Activated CD4-positive, alpha-beta T cell treated with anti-CD3 and anti-CD28 coated beads, Interleukin-2, amount 50 U/mL, for 24 hours (primary cell): Measurements from ENCODE around the gene FSTL5.
"Not testable (repeated sequence)": the region's sequence is repeated elsewhere in the genome, so short reads cannot be mapped to it uniquely, and the experiment has no call there.

Experiments used
- DNase-seq, 2 donors: peaks; one replicate each; pipeline ENCODE4 v3.0.0-alpha.2; 2020; ENCODE audit warnings: low read depth in 1 of 2, low spot score in 1 of 2

FSTL5 gene

GRCh38 chr4:162163892-162164759 lies at the start of gene FSTL5:
Gene FSTL5, minus strand, starts transcription at chr4:162164000. Its CDS starts 52,604 bp downstream, at chr4:162111396.
- DNase-seq: peak; percentile 1 to 3

DNA sequence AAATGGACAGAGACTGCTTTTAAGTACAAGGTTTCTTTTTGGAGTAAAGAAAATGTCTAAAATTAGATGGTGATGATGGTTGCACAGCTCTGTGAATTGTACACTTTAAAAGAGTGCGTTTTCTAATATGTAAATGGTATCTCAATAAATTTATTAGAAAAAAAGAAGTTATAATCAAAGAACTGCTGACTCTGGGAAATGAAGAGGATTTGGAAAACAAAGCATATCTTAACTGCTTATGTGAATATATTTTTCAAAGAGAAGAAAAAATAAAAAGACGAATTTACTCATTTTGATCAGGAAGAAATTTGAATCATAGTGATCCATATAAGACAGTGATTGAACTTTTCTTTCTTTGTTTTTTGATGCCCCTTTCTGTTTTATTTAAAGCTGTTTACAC lies 45.9 kb upstream of the FSTL5 start:
- DNase-seq: no peak

GRCh38 chr4:162203478-162203877 lies 39.7 kb upstream of the FSTL5 start:
- DNase-seq: not testable (repeated sequence)

GRCh38 chr4:162201673-162202072 lies 37.9 kb upstream of the FSTL5 start:
- no peak for DNase-seq

DNA sequence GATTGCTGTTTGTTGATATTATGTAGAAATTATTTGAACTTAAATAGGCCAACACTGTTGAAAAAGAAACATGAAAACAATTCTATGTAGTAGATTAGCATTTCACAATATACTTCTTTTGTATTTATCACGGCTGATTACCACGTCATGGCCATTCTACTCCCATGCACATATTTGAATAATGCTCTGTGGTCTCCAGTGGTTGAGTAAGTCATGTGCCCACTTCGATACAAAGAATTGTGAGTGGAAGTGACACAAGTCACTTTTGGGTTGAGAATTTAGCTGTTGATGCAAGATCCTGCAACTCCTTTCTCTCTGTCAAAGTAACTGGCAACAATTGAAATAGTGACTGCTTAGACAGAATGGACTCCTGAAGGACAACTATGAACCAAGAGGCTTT lies 6.7 kb upstream of the FSTL5 start:
- no peak for DNase-seq

DNA sequence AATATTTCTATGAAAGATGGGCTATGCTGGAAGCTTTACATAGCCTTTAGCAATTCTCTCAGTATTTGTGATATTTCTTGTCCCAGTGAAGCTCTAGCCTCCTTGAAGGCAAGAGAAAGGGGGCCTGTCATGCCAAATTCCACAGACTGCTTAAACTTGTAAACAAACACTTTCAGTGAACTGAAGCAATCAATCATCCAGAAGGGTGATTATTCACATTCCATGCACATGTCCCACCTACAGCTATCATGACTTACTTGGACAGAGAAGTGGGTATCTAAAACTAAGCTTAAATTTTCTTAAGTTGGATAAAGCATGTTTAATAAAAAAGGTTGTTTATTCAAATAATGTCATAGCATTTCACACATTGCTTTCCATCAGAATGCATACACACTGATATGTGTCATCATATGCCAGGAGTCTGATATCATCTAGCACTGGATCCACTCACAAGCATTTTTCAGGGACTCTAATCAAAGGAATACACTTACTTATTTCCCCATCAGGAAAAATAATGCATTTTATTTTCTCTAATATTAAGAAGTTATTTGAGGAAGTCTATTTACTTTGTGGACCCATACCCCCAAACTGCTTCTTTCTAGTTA lies 1.2 kb upstream of the FSTL5 start:
- no peak for DNase-seq

DNA sequence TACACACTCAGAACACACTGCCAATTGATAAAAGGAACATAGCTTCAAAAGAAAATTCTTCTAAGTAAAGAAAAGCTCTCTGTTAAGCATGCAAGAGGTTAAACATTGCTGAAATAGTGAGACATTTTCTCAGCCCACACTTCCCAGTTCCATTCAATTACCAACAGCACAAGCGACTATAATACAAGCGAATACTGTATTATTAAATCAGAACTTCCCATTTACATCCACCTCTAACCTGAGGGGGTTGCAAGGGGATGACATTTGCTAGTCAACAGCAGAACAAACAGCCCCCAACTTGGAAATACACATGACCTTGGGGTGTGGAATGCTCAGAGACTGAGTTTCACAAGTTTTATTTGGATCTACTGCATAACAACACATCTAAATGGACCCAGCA lies 1.1 kb downstream of the FSTL5 start:
- DNase-seq: no peak

DNA sequence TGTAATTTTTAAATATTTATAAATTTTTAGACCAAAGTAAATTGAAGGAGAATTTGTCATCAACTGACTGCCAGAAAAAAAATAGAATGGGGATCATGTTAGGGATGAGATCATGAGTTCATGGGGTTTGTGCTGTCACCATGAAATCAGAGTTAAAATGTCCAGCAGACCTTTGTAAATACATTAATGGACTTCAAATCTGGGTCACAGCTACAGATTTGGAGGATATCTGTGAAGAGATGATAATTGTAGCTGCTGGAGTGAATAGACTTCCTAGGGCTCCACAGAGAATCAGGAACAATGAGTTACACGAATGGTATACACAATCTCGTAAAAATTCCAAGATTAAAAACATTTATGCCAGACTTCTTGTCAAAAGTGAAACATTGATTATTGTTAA lies 6.6 kb downstream of the FSTL5 start:
- DNase-seq: no peak

DNA sequence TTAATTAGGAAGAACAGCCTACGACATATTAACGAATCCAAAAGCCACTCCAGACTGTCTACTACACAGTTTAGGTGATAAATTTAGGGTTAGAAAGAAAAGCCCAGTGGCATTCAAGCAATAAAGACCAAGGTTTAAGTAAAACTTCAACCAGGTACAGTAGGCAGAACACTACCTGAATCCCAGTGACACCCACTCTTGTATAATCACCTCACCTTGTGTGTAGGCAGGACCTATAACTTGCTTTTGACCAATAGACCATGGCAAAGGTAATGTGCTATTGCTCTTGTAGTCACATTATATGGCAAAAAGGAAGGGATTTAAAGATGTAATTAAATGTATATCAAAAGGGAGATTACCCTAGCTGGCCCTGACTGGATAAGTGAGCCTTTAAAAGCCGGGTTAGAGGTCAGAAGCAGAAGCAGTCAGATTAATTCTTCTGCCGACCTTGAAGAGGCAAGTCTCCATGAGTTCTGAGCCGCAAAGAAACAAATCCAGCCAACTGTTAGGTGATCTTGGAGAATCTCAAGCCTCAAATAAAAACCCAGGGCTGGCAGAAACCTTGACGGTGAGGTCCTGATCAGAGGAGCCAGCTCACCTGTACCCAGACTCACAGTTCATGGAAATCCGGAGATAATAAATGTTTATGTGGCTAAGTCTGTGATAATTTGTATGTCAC lies 8.8 kb downstream of the FSTL5 start:
- no peak for DNase-seq

- no peak for DNase-seq
Observed at GRCh38 chr4:162151850-162152249, 11.9 kb downstream of the FSTL5 start.

- no peak for DNase-seq
Observed at GRCh38 chr4:162151386-162151785, 12.4 kb downstream of the FSTL5 start.

GRCh38 chr4:162149644-162150043 lies 14.2 kb downstream of the FSTL5 start:
- no peak for DNase-seq

DNA sequence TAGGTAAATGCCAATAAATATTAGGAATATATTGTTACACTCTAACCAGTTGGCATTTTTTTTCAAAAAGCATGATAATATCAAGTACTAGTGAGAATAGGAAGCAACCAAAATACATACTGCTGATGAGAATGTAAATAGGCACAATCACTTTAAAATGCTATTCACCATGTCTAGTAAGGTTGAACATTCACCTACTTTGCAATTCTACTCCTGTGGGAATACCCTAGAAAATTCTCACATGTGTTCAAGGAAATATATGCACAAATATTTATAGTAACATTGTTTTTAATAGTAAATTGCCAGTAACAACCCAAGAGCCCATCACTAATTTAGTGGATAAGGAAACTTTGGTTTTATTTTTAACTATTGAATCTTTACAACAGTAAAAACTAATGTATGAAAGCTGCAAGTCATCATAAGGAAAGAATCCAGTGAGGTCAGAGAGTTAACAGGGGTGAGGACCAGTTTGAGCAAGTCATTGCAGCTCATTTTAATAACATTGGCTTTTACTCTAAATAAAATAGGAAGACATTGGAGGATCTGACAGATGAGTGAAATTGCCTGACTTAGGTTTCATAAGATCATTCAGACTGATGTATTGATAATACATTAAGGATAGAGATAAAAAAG lies 23.6 kb downstream of the FSTL5 start:
- no peak for DNase-seq

DNA sequence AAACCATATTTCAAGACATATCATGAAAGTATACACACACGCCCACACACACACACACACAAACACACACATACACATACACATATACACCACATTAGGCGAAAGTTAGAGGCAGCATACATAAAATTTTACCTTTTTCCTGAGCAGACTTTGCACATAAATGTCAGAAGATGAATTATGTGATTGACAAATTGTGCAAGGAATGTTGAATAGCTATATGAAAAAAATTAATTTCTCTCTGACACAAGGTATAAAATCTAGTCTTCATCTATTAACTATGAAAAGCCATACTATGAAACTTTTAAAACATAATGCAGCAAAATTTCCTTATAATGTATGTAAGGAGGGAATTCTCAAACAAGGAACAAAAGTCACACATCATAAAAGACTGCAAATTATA lies 24.4 kb downstream of the FSTL5 start:
- no peak for DNase-seq

- no peak for DNase-seq
Observed at GRCh38 chr4:162131256-162131655, 32.5 kb downstream of the FSTL5 start.

- no peak for DNase-seq
Observed at GRCh38 chr4:162126729-162127128, 37.1 kb downstream of the FSTL5 start.

DNA sequence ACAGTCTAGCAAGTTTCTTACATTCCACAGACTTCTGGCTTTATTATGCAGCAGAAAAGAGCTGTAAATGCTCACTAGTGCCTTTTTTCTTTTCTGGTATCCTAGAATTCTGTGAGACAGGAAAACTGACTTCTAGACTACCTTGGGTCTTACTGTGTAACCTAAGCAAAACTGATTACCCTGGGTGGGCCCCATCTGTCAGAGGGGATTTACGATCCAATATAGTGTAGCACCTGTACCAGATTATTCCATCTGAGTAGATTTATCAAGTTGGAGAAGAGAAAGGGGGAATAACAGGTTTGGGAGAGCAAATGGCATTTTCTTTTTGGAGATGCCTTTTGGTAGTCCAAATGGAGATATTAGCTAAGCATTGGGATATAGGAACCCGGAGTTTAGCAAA lies 46.7 kb downstream of the FSTL5 start:
- DNase-seq: no peak

GRCh38 chr4:162116095-162116779 lies 47.6 kb downstream of the FSTL5 start:
- DNase-seq: no peak

DNA sequence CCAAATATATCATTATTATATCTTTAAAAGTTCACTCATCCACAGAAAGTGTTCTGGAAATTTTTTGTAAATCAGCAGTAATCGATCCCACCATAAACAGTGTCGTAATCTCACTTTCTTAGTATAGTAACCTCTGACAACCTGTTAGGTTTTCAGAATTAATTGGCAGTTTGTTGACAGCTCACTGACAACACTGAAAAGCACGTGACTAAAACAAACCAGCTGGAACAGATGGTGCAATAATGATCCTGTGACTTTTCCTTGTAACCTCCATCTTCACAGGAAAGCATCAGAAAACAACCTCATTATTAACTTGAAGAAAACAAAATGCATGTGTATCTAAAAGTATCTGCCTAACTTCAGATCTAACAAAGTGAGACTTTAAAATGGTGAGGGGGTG lies 48.5 kb downstream of the FSTL5 start:
- no peak for DNase-seq

DNA sequence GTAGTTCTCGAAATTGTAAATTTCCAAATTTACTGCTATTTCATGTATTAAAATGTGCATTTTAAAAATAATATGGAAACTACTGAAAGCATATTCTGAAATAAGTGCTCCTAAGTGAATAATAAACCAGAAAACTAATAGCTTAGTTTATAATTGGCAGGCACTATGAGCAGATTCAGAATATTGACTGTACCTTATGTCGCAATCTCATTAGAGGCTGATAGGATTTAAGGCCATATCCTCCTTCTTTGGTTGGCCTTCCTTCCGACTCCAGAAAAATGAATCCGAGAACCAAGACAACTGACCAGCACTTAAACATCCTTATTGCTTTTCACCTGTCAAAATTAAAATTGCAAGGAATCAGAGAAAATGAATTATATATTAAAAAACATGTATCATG lies 52.7 kb downstream of the FSTL5 start:
- no peak for DNase-seq

DNA sequence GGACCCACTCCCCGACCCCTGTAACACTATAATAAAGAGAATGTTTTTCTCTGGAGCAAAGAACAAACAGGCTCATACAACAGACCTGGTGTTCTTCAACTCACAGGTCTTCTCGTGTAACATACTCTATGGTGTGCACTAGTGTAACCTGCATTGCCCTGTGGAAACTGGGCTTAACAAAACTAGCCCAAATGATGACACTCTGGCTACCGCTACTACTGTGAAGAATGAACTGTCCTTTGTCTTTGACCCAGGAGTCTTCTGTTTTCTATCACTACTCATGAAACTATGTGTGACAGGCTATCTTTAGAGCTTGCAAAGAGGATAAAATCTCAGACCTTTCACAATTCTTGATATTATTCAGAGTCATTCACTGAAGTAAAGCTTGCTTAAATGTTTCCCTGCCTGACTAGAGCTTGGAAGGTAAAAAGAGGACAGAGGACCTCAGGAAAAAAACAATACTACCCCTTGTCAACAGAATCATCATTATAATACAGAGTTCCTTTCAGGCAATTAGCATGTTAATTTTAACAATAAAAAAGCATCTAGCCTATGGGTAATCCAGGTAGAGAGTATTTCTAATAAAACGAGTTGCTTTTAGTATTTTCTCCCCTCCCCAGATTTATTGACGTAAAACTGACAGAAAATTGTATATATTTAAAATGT lies 59.2 kb downstream of the FSTL5 start:
- DNase-seq: no peak
